ENCODE data around the gene SCN4A. TPM values are rescaled to one million over a fixed set of nuclear protein-coding genes. Genes with fewer than 3 reads are reported as not detected.
"Not testable (repeated sequence)": the region's sequence is repeated elsewhere in the genome, so short reads cannot be mapped to it uniquely, and the experiment has no call there.

Gene SCN4A
- under 1 TPM; 0.17 to 0.30 TPM for total RNA-seq
- polyA plus RNA-seq, result not detected

DNA sequence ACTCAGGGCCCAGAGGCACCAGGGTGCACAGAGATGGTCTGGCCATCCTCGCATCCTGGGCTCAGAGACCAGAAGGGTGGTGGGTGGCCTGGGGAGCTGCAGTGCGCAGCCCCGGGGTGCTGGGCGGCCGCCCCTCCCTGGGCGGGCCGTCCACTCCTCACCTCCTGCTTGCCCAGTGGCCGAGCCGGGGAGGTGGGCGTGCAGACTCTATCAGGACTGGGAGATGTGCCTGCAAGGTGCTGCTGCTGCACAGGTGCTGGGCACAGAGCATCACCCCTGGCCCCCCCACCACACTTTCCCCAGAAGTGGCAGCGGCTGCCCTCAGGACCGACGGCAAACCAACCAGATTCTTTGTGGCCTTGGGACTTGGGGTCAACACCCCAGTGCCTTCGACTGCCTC, at the start of gene SCN4A:
TSS of gene SCN4A (minus strand) at position 123 of the 400 bp plus-strand sequence. CDS start at position 46, 77 bp downstream.
- Mint-ChIP-seq H3K4me3 (no peak within 1 kb of the TSS), H3K27me3 (no peaks in the 10 kb centered on the region), H3K36me3 (no peaks in the 10 kb centered on the region), H3K27ac (peak within 1 kb of the TSS in 1 of 7 donors; percentile 19), H3K9me3 (no peaks in the 10 kb centered on the region), H3K4me1 (peaks cover 0 to 6% (median 5%) of the 10 kb centered on the region in 4 donors)
- no peaks in the 10 kb centered on the region for H3K9me3 ChIP-seq (ENCODE audit: control insufficient read depth in 1 of 2, low read length in 2 of 2)
- no peak for DNase-seq
- ChIA-PET CTCF (ENCODE audit: partially characterized antibody) (no interaction called here), POLR2A (ENCODE audit: partially characterized antibody) (no interaction called here)
- intact Hi-C loops (cut with micrococcal nuclease), result no loop called here
- H3K4me3 ChIP-seq (ENCODE audit: low read length in 2 of 2), result no peak within 1 kb of the TSS
- H3K36me3 ChIP-seq (ENCODE audit: insufficient read depth, low read length), result no peaks in the 10 kb centered on the region
- no peak within 1 kb of the TSS for H3K27ac ChIP-seq (ENCODE audit: low read depth, low read length)
- no peaks in the 10 kb centered on the region for H3K4me1 ChIP-seq (ENCODE audit: insufficient read depth, low read length)
- H3K27me3 ChIP-seq (ENCODE audit: insufficient read depth, low read length), result no peaks in the 10 kb centered on the region

DNA sequence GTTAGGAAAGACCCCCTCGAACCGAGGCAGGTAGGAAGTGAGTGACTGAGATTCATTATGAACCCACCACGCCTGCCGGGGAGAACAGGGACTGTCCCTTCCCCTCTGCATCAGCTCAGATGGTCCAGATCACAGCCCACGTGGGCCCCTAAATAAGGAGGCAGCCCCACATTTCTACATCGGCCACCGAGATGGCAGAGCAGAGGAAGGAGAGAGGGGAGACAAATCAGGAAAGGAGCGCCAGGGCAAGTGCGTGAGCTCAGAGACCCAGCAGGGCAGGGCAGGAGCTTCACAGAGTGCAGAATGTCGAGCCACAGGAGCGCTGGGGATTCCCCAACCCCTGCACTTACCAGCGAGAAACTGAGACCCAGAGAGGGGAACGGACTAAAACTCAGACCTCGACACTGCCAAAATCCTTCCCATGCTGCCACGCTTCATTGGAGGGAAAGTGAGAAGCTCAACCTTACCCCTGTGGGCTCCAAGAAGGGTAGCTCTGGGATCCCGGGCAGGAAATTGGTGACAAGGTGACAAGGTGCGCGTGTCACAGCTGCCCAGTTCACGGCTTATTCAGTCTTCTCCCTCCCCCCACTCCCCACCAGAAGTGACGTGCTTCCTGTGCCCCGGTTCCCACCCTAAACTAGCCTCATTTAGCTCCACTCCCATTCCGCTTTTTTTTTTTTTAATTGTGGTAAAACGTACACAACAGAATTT, 47.5 kb upstream of the SCN4A start, which contains the start of gene ICAM2:
TSS of gene ICAM2 (minus strand) at position 578 of the 711 bp plus-strand sequence. CDS start 13,942 bp downstream, outside the sequence.
- Mint-ChIP-seq H3K4me3 (peak within 1 kb of the TSS; percentile 97 to 100 (median 99)), H3K9me3 (peaks cover 0 to 4% (median 0%) of the 10 kb centered on the region in 8 donors), H3K27me3 (peaks cover 0 to 1% of the 10 kb centered on the region in 2 donors), H3K4me1 (peaks cover 51 to 85% (median 63%) of the 10 kb centered on the region in 4 donors), H3K27ac (peak within 1 kb of the TSS; percentile 99 to 100 (median 100)), H3K36me3 (peaks cover 8 to 16% of the 10 kb centered on the region in 2 donors)
- H3K9me3 ChIP-seq (ENCODE audit: control insufficient read depth in 1 of 2, low read length in 2 of 2), result no peaks in the 10 kb centered on the region
- intact Hi-C loops (cut with micrococcal nuclease), result loop anchor here (1.0 to 2.0 kb wide), 4 partner anchors 22 to 247 kb away; partner anchors contain the start of genes CCDC47, PRR29 and TEX2
- peaks cover 71% of the 10 kb centered on the region for H3K4me1 ChIP-seq (ENCODE audit: insufficient read depth, low read length)
- ChIA-PET POLR2A (ENCODE audit: partially characterized antibody) (interaction anchor here (0.5 to 18.0 kb wide), 47 partner anchors 9 to 965 kb away, joined by 3 to 587 read pairs (median 5); partner anchors contain the start of genes CCDC47, CD79B, CEP95 and DDX42), CTCF (ENCODE audit: partially characterized antibody) (interaction anchor here (0.6 to 16.3 kb wide), 21 partner anchors 8 to 237 kb away, joined by 3 to 556 read pairs (median 4); partner anchors contain the start of genes CSHL1, ERN1, GH1 and PRR29)
- DNase-seq, result peak; percentile 94 to 99 (median 97)
- H3K4me3 ChIP-seq (ENCODE audit: low read length in 2 of 2), result peak within 1 kb of the TSS; percentile 93 to 96
- H3K36me3 ChIP-seq (ENCODE audit: insufficient read depth, low read length), result no peaks in the 10 kb centered on the region
- H3K27me3 ChIP-seq (ENCODE audit: insufficient read depth, low read length), result no peaks in the 10 kb centered on the region
- peak within 1 kb of the TSS; percentile 93 for H3K27ac ChIP-seq (ENCODE audit: low read depth, low read length)

DNA sequence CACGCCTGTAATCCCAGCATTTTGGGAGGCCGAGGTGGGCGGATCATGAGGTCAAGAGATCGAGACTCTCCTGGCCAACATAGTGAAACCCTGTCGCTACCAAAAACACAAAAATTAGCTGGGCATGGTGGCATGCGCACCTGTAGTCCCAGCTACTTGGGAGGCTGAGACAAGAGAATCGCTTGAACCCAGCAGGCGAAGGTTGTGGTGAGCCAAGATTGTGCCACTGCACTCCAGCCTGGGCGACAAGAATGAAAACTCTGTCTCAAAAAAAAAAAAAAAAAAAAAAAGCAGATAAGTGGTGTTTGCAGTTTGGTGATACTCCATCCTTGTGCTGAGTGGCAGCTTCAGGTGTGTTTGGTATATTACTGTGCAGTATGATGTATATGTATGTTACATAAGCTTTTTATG, 46.8 kb upstream of the SCN4A start:
- H3K4me3 Mint-ChIP-seq, result peak overlapping the region; percentile 97 to 100 (median 99)
- peak in 1 of 5 donors; percentile 69 for DNase-seq

DNA sequence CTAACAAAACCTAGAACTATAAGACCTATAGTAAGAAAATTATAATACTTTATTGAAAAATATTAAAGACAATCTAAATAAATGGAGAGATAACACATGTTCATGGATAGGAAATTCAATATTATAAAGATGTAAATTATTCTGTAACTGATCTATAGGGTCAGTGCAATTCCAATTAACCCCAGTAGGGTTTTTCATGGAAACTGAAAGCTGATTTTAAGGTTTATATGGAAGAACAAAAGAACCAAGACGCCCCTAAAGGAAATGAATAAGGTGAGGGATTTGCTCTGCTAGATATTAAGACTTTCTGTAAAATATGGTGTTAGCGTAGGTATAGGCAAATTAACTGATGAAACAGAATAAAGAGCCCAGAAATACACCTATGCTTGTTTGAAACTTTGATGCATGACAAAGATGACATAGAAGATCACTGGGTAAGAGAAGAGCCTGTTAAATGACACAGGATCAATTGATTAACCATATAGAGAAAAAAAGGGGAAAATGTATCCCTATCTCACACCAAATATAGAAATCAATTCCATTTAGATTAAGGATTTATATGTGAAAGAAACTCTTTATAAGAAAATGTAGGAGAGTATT, 44.8 kb upstream of the SCN4A start:
- DNase-seq, result no peak
- Mint-ChIP-seq H3K4me3 (peak overlapping the region; percentile 90 to 100 (median 98)), H3K9me3 (peaks cover 0 to 4% (median 0%) of the 10 kb centered on the region in 8 donors), H3K27me3 (peaks cover 0 to 1% of the 10 kb centered on the region in 2 donors), H3K36me3 (peaks cover 8 to 25% of the 10 kb centered on the region in 2 donors), H3K27ac (peak overlapping the region; percentile 96 to 100 (median 99)), H3K4me1 (peaks cover 40 to 84% (median 58%) of the 10 kb centered on the region in 4 donors)
- peaks cover 71% of the 10 kb centered on the region for H3K4me1 ChIP-seq (ENCODE audit: insufficient read depth, low read length)
- H3K9me3 ChIP-seq (ENCODE audit: control insufficient read depth in 1 of 2, low read length in 2 of 2), result no peaks in the 10 kb centered on the region
- ChIA-PET POLR2A (ENCODE audit: partially characterized antibody) (interaction anchor here (1.0 to 18.0 kb wide), 10 partner anchors 10 to 174 kb away, joined by 3 to 587 read pairs (median 11); partner anchors contain the start of genes ERN1, PRR29 and SMARCD2), CTCF (ENCODE audit: partially characterized antibody) (interaction anchor here (1.0 to 16.3 kb wide), 9 partner anchors 11 to 174 kb away, joined by 3 to 556 read pairs (median 12); partner anchors contain the start of genes CD79B and PRR29)
- intact Hi-C loops (cut with micrococcal nuclease), result loop anchor here (1.0 to 5.0 kb wide), 3 partner anchors 8 to 480 kb away; partner anchors contain the start of gene POLG2
- no peaks in the 10 kb centered on the region for H3K36me3 ChIP-seq (ENCODE audit: insufficient read depth, low read length)
- H3K27ac ChIP-seq (ENCODE audit: low read depth, low read length), result peak overlapping the region; percentile 93
- peak overlapping the region; percentile 7 to 51 for H3K4me3 ChIP-seq (ENCODE audit: low read length in 2 of 2)
- H3K27me3 ChIP-seq (ENCODE audit: insufficient read depth, low read length), result no peaks in the 10 kb centered on the region

More for the DNA sequence above, 46.8 kb upstream of the SCN4A start:
- H3K9me3 ChIP-seq (ENCODE audit: control insufficient read depth in 1 of 2, low read length in 2 of 2); H3K27me3 ChIP-seq (ENCODE audit: insufficient read depth, low read length); H3K9me3 Mint-ChIP-seq; H3K36me3 ChIP-seq (ENCODE audit: insufficient read depth, low read length); H3K27me3 Mint-ChIP-seq: not testable (repeated sequence)
- Mint-ChIP-seq H3K27ac (peak overlapping the region; percentile 99 to 100 (median 100)), H3K4me1 (peaks cover 49 to 85% (median 62%) of the 10 kb centered on the region in 4 donors), H3K36me3 (peaks cover 8 to 20% of the 10 kb centered on the region in 2 donors)
- ChIA-PET CTCF (ENCODE audit: partially characterized antibody) (interaction anchor here (0.7 to 16.3 kb wide), 16 partner anchors 9 to 237 kb away, joined by 3 to 556 read pairs (median 10); partner anchors contain the start of genes CSHL1, ERN1, GH1 and PRR29), POLR2A (ENCODE audit: partially characterized antibody) (interaction anchor here (0.5 to 18.0 kb wide), 35 partner anchors 9 to 486 kb away, joined by 3 to 587 read pairs (median 6); partner anchors contain the start of genes CCDC47, CD79B, CEP95 and DDX42)
- peak overlapping the region; percentile 93 for H3K27ac ChIP-seq (ENCODE audit: low read depth, low read length)
- H3K4me1 ChIP-seq (ENCODE audit: insufficient read depth, low read length), result peaks cover 71% of the 10 kb centered on the region
- intact Hi-C loops (cut with micrococcal nuclease), result loop anchor here (5.0 kb wide), 1 partner anchor 478 kb away; the partner anchor contains the start of gene POLG2
- H3K4me3 ChIP-seq (ENCODE audit: low read length in 2 of 2), result peak overlapping the region; percentile 93 to 96

DNA sequence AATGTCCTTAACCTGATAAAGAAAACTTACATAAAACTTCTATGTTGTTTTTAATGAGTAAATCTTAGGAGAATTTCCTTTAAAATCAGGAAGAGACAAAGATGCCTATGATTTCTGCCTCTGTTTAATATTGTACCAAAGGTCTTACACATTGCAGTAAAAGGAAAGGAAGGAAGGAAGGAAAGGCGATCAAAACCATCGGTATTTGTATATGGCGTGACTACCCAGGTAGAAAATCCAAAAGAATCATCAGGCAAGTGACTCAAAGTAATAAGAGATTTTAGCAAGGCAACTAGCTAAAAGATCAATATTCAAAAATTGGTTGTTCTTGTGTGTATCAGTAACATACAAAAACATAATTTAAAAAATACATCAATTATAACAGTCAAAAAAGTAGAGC, 44.3 kb upstream of the SCN4A start:
- H3K9me3 ChIP-seq (ENCODE audit: control insufficient read depth in 1 of 2, low read length in 2 of 2), result no peaks in the 10 kb centered on the region
- CTCF ChIA-PET (ENCODE audit: partially characterized antibody), result interaction anchor here (0.8 to 16.3 kb wide), 10 partner anchors 12 to 173 kb away, joined by 3 to 556 read pairs (median 4); partner anchors contain the start of gene PRR29
- no peak for DNase-seq
- no peaks in the 10 kb centered on the region for H3K27me3 ChIP-seq (ENCODE audit: insufficient read depth, low read length)
- no peaks in the 10 kb centered on the region for H3K36me3 ChIP-seq (ENCODE audit: insufficient read depth, low read length)
- H3K4me1 ChIP-seq (ENCODE audit: insufficient read depth, low read length), result peaks cover 71% of the 10 kb centered on the region
- H3K4me1 Mint-ChIP-seq, result peaks cover 37 to 84% (median 55%) of the 10 kb centered on the region in 4 donors
- peaks cover 0 to 1% of the 10 kb centered on the region in 2 donors for H3K27me3 Mint-ChIP-seq
- H3K4me3 ChIP-seq (ENCODE audit: low read length in 2 of 2), result peak overlapping the region; percentile 4 to 51
- peaks cover 9 to 26% of the 10 kb centered on the region in 2 donors for H3K36me3 Mint-ChIP-seq
- H3K9me3 Mint-ChIP-seq, result peaks cover 0 to 4% (median 0%) of the 10 kb centered on the region in 8 donors
- peak overlapping the region; percentile 82 to 100 (median 93) for H3K4me3 Mint-ChIP-seq
- intact Hi-C loops (cut with micrococcal nuclease), result loop anchor here (1.0 to 5.0 kb wide), 3 partner anchors 8 to 480 kb away; partner anchors contain the start of gene POLG2
- POLR2A ChIA-PET (ENCODE audit: partially characterized antibody), result interaction anchor here (1.0 to 18.0 kb wide), 10 partner anchors 11 to 174 kb away, joined by 3 to 587 read pairs (median 9); partner anchors contain the start of genes ERN1, PRR29 and SMARCD2
- peak overlapping the region; percentile 69 for H3K27ac ChIP-seq (ENCODE audit: low read depth, low read length)
- H3K27ac Mint-ChIP-seq, result peak overlapping the region; percentile 94 to 100 (median 96)

DNA sequence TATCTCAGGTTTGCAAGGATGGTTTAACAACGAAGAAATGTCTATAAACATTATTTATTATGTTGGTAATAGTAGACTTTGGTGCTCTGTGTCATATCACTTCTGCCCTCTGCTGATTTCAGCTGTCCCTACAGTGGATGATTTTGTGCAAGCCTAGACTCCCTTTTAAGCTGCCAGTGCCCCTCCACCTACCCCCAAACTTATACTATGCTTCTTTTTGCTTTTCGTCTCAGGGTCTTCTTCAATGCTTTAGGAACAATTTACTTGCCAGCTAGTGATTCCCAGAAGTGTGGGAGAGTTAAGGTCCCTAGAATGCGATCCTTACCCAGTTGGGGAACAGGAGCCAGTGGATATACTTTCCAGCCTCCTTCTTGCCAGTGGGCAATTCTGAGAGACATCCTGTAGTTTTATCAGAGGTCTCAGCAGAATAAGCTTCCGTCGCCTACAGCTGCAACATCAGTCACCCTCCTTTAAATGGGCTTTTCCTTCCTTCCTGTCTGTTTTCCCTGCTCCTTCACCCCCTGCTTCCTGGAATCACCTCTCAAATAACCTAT, 43.6 kb upstream of the SCN4A start:
- Histone ChIP-seq H3K36me3 (ENCODE audit: insufficient read depth, low read length) (no peaks in the 10 kb centered on the region), H3K4me3 (ENCODE audit: low read length in 2 of 2) (peak overlapping the region; percentile 4 to 51), H3K27me3 (ENCODE audit: insufficient read depth, low read length) (no peaks in the 10 kb centered on the region), H3K4me1 (ENCODE audit: insufficient read depth, low read length) (peaks cover 71% of the 10 kb centered on the region), H3K27ac (ENCODE audit: low read depth, low read length) (peak overlapping the region; percentile 69), H3K9me3 (ENCODE audit: control insufficient read depth in 1 of 2, low read length in 2 of 2) (no peaks in the 10 kb centered on the region)
- Mint-ChIP-seq H3K27me3 (peaks cover 0 to 1% of the 10 kb centered on the region in 2 donors), H3K4me3 (peak overlapping the region; percentile 82 to 100 (median 93)), H3K36me3 (peaks cover 15 to 31% of the 10 kb centered on the region in 2 donors), H3K27ac (peak overlapping the region; percentile 94 to 100 (median 96)), H3K9me3 (peaks cover 0 to 4% (median 0%) of the 10 kb centered on the region in 8 donors), H3K4me1 (peaks cover 39 to 85% (median 56%) of the 10 kb centered on the region in 4 donors)
- intact Hi-C loops (cut with micrococcal nuclease), result loop anchor here (5.0 kb wide), 1 partner anchor 481 kb away; the partner anchor contains the start of gene POLG2
- ChIA-PET CTCF (ENCODE audit: partially characterized antibody) (interaction anchor here (0.8 to 16.3 kb wide), 10 partner anchors 12 to 173 kb away, joined by 3 to 556 read pairs (median 4); partner anchors contain the start of gene PRR29), POLR2A (ENCODE audit: partially characterized antibody) (interaction anchor here (0.9 to 18.0 kb wide), 11 partner anchors 12 to 173 kb away, joined by 3 to 587 read pairs (median 8); partner anchors contain the start of genes ERN1, PRR29 and SMARCD2)
- no peak for DNase-seq

All from CD4-positive, alpha-beta memory T cell (primary cell).